Right ventricle myocardium inferior (tissue), 1 donor: ENCODE results near the gene MAST4. TPM values are rescaled to one million over a fixed set of nuclear protein-coding genes. Genes with fewer than 3 reads are reported as not detected.
A peak's percentile ranks its signal among the peaks of the same experiment; 100 is the strongest.
"Not testable (repeated sequence)": the region's sequence is repeated elsewhere in the genome, so short reads cannot be mapped to it uniquely, and the experiment has no call there.

Experiments used
- ATAC-seq: fragments of 200-7000 bp; cut with Tn5 transposase; one replicate; pipeline ENCODE4 v1.9.1; 2020; ENCODE audit warnings: mild to moderate bottlenecking, moderate library complexity
- DNase-seq: peaks from one replicate; pipeline ENCODE4 v3.0.0; 2021; ENCODE audit errors: missing footprints
- intact Hi-C: fragments of 100-400 bp; cut with DNase I; formaldehyde crosslinking; loops from one replicate; pipeline ENCODE4 v1.11.0; 2022
- total RNA-seq: library from RNA; stranded (reverse); fragmentation: NEBNext Ultra II Directional; extraction: Animal tissue kit (Norgen Biotek cat#: 25700); gene quantifications from one replicate; pipeline ENCODE4 v1.2.1, GENCODE V29; 2021
- donor health status: DM: no; HTN: yes; CAD: no; lungs with severe emphysema.

MAST4 gene
- total RNA-seq, 1 donor from 2014 or later: 39.6 TPM

- ATAC-seq (no peak), DNase-seq (no peak)
- intact Hi-C loops: no loop called here
Observed at GRCh38 chr5:66675406-66675805, 79.2 kb downstream of the MAST4 start.

- intact Hi-C loops: no loop called here
- ATAC-seq (no peak), DNase-seq (no peak)
Observed at GRCh38 chr5:66680221-66680620, 84.0 kb downstream of the MAST4 start.

- DNase-seq (no peak), ATAC-seq (no peak)
- intact Hi-C loops: no loop called here
Observed at GRCh38 chr5:66680804-66681203, 84.6 kb downstream of the MAST4 start.

- intact Hi-C loops: no loop called here
- no peak for ATAC-seq
- DNase-seq: no peak
Observed at GRCh38 chr5:66684663-66685062, 88.5 kb downstream of the MAST4 start.

- no peak for ATAC-seq
- no peak for DNase-seq
- intact Hi-C loops: no loop called here
Observed at GRCh38 chr5:66689522-66690220, 93.5 kb downstream of the MAST4 start.

GRCh38 chr5:66694036-66694435, 97.8 kb downstream of the MAST4 start:
- intact Hi-C loops: no loop called here
- DNase-seq (no peak), ATAC-seq (no peak)

GRCh38 chr5:66695840-66696239, 99.6 kb downstream of the MAST4 start:
- DNase-seq, intact Hi-C loops, ATAC-seq: not testable (repeated sequence)

- intact Hi-C loops: no loop called here
- ATAC-seq: no peak
- DNase-seq: no peak
Observed at GRCh38 chr5:66697796-66698564, 101.8 kb downstream of the MAST4 start.

- intact Hi-C loops: no loop called here
Observed at GRCh38 chr5:66701244-66701643, 105.1 kb downstream of the MAST4 start.

GRCh38 chr5:66702426-66702825, 106.2 kb downstream of the MAST4 start:
- DNase-seq: no peak
- intact Hi-C loops: no loop called here
- no peak for ATAC-seq

More at GRCh38 chr5:66701244-66701643, 105.1 kb downstream of the MAST4 start:
- no peak for DNase-seq
- no peak for ATAC-seq

GRCh38 chr5:66704790-66705425, 108.7 kb downstream of the MAST4 start:
- ATAC-seq: no peak
- intact Hi-C loops: no loop called here
- DNase-seq: no peak

GRCh38 chr5:66708368-66708767, 112.2 kb downstream of the MAST4 start:
- DNase-seq (no peak), ATAC-seq (no peak)
- intact Hi-C loops: no loop called here

GRCh38 chr5:66710557-66711088, 114.4 kb downstream of the MAST4 start:
- no peak for DNase-seq
- intact Hi-C loops: no loop called here
- ATAC-seq: no peak

GRCh38 chr5:66713998-66714397, 117.8 kb downstream of the MAST4 start:
- DNase-seq (no peak), ATAC-seq (no peak)
- intact Hi-C loops: no loop called here

GRCh38 chr5:66717455-66718373, 121.5 kb downstream of the MAST4 start:
- intact Hi-C loops: no loop called here
- ATAC-seq (peak; percentile 93), DNase-seq (no peak)

- DNase-seq (no peak), ATAC-seq (peak; percentile 32)
- intact Hi-C loops: no loop called here
Observed at GRCh38 chr5:66718374-66719002, 122.3 kb downstream of the MAST4 start.

GRCh38 chr5:66720780-66721179, 124.6 kb downstream of the MAST4 start:
- intact Hi-C loops: no loop called here
- ATAC-seq (no peak), DNase-seq (no peak)

- no peak for ATAC-seq
- no peak for DNase-seq
- intact Hi-C loops: no loop called here
Observed at GRCh38 chr5:66722686-66723085, 126.5 kb downstream of the MAST4 start.
